HG02759 (cell line): ENCODE data around the gene TP53BP2.
"Not testable (repeated sequence)": the region's sequence is repeated elsewhere in the genome, so short reads cannot be mapped to it uniquely, and the experiment has no call there.

Source experiments
- ATAC-seq: cut with Tn5 transposase; IDR thresholded peaks from one replicate; pipeline ENCODE4 v1.9.1; 2021; ENCODE audit warnings: mild to moderate bottlenecking, moderate library complexity; ENCODE audit not compliant: unreplicated experiment

TP53BP2 gene

GRCh38 chr1:223748405-223748772, 97.4 kb downstream of the TP53BP2 start:
- ATAC-seq, result no peak

GRCh38 chr1:223747838-223748335, 97.9 kb downstream of the TP53BP2 start:
- no peak for ATAC-seq

- no peak for ATAC-seq
Measured at GRCh38 chr1:223745731-223746130, 100.0 kb downstream of the TP53BP2 start.

DNA sequence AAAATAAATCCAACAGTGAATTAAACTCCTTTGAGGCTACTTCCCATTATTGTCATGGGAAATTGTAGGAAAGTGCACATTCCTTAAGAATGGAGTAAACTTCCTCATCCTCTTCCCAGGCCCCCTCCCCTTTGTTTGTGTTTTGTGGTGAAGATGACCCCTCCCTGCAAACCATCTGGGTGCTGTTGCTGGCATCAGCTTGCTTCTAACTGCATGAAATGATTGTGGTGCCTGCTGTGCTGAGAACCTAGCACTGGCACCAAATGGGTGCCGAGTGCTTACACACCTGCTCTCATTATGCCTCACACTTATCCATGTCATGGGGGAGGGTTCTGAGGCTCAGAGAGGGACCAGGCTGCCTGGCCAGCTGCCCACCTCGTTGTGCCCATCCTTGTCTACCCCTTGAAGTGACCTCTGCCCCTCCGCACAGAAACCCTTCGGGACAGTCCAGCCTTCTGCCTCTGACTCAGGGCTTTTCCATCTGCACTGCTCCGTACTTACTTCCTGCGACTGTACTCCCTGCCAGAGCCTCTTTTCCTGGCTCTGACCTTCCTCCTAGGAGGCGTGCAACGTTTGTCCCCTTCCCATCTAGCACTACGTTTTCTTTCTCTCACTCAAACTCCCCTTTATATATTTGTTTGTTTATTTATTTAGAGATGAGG, 102.8 kb downstream of the TP53BP2 start:
- ATAC-seq, result no peak

DNA sequence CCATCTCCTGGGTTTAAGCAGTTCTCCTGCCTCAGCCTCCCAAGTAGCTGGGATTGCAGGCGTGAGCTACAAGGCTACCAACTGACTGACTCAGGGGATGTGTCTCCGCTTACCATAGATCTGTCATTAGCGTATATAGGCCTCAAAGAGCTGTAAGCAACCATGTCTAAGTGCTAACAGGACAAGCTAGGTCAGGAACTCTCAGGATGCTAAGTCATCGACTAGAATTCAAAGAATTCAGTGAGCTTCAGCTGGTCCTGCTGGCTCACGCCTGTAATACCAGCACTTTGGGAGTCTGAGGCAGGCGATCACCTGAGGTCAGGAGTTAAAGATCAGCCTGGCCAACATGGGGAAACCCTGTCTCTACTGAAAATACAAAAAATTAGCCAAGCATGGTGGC, 103.9 kb downstream of the TP53BP2 start:
- no peak for ATAC-seq

GRCh38 chr1:223740038-223740736, 105.6 kb downstream of the TP53BP2 start:
- not testable (repeated sequence) for ATAC-seq

- no peak for ATAC-seq
Measured at GRCh38 chr1:223739366-223740037, 106.2 kb downstream of the TP53BP2 start.

- ATAC-seq, result no peak
Measured at GRCh38 chr1:223738465-223739365, 107.0 kb downstream of the TP53BP2 start.

- ATAC-seq, result no peak
Measured at GRCh38 chr1:223737342-223737741, 108.4 kb downstream of the TP53BP2 start.

- ATAC-seq, result not testable (repeated sequence)
Measured at GRCh38 chr1:223736638-223737037, 109.1 kb downstream of the TP53BP2 start.

- ATAC-seq, result no peak
Measured at GRCh38 chr1:223733898-223734852, 111.6 kb downstream of the TP53BP2 start.

DNA sequence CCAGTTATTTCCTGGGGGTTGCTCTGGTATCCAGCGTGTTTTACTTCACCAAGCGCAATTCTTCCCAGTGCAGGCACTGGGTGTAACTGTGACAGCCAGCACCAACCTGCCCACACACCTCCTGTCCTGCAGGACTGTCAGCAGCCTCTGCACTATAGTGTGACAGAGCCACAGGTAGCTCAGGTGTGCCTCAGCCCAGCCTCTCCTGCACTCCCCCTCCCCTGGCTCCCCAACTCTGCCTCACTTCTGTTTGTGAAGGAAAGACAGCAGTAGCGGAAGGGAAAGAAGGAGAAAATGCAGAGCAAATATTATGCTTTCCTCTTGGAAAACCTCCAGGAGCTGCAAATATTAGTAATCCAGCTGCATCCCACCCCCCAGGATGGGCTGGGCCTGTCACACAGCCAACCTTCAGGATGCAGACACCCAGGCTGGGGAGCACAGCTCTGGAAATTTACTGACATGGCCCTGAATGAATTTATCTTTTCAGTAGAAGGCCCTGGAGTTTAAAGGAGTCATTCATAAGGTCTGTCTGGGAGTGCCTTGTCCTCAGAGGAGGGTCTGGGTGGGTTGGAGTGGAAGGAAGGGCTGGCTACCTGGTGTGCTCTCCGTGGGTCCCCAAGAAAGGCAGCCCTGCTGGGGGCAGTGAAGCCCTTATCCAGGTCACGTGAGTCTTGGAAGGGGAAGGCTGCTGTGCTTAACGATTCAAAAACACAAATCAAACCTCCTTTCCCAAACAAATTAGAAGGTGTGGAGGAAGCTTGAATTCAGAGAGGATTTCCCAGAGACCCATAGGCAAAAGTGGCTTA, 112.6 kb downstream of the TP53BP2 start:
- no peak for ATAC-seq

DNA sequence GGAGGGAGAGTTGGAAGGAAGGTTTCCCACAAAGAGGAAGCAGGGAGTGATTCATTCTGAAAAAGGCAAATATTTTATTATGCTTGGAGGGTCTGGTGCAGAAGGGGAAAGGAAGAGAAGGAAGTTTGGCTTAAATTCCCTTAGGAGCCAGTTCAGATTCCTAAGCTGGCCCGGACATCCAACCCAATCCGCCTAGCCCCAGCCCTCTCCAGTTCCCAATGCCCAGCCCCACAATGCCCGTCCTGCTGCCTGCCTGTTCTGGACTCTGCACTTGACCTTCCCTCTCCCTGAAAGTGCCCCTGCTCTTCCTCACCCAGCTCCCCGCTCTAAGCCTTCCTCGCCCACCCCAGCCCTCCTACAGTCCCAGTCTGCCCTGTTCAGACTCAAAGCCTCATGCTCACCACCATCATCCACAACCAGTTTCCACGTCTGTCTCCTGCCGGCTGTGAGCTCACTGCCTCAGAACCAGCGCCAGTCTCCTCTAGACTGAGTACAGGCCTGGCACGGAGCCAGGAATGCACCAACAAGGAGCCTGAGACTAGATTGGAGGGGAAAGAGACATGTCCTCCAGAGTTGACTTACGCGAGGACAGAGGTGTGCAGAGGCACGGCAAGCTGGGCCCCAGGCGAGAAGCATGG, 114.5 kb downstream of the TP53BP2 start:
- ATAC-seq, result no peak

DNA sequence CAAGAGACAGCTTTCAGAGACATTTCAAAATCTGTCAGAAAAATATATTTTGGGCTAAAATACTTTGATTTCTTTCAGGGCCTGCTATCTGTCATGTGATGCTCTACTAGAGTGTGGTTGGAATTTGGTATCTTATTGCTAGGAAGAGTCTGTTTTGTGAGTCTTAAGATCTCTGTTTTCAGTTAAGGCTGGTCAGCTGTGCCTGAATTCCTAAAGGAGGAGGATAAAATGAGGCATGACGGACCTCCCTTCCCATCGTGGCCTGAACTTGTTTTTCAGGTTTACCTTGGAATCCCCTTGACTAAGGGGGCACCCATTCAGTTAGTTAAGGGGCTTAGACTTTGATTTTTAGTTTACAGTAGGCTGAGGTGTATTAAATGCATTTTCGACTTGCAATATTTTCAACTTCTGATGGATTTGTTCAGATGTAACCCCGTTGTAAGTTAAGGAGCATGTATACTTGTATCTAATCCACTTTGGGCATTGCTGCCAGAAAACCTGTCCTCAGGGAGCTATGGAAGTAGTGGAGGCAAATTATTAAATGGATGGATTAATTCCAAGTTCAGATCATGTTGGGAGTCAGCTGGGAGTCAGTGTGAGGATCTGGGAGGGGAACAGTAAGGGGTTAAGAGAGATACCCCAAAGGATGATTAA, 115.1 kb downstream of the TP53BP2 start:
- ATAC-seq, result no peak

DNA sequence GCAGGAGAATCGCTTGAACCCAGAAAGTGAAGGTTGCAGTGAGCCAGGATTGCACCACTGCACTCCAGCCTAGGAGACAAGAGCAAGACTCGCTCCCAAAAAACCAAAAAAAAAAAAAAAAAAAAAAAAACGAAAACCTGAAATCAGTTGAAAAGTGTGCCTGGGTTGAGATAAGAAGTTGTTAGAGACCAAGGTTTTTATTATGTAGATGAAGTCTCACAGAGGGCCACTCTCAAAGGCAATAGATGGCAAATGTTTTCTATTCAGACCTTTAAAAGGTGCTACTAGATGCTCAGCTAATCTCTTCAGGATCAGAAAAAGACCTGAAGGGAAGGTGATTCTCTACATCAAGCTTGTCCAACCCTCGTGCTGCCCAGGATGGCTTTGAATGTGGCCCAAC, 115.8 kb downstream of the TP53BP2 start:
- no peak for ATAC-seq
